DMS79 (cell line): ENCODE data around the gene EEFSEC.

Experiments
- DNase-seq: peaks from one replicate; lab custom pipeline; 2025; lab: John Stamatoyannopoulos, UW

The EEFSEC gene

DNA sequence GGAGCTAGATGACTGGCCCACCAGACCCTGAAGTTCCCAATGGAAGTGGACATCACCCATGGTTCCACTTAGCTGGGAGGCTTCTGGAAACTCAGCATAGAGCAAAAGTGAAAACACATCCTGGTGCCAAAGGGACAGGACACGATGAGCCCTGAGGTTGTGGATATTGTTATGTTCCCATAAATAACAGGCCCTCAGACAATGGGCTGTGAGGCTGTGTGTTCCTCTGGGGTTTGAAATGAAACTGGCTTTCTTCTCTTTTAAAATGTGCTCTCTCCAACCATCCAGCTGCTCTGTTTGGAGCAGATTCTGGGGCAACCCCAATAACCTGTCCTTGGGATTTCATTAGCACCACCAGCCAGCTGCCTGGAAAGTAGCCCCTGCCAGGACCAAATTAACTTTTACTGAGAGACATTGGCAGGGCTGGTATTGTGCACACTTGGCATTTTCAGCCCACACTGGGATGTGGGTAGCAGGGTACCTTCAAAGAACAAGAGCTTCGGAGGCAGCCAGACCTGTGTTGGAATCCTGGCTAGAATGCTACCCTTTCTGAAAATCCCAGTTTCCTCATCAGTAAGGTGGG is 215.9 kb downstream of the EEFSEC start:
- no peak for DNase-seq

DNA sequence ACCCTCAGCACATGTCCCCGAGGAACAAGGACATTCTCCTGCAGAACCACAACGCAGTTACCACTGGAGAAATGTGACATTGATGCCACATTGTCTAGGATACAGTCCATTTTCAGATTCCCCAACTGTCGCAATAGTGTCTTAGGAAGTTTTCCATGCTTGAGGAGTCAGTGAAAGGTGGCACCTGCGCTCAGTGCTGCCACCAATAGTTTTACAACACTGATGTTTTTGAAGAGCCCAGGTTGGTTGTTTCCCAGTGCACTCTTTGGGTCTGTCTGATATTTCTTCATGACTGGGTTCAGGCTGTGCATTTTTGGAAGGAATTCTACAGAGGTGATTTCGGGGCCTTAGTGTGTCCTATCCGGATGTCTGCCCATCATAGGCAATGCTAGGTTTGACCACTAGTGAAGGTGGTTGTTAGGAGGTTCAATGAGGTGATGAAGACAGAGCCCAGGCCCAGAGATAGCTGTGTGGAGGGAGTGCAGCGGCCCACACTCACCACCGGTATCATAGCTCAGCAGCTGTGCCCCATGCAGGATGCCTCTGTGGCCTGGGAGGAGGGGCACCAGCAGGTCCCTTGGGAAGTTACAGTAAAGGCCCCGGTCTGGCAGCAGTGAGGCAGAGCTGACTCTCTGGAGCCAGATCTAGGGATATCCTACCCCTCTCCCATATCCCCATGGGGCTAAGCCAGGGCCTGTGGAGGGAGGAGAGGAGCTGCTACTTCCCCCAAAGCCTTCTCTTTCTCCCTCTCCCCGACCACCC is 216.8 kb downstream of the EEFSEC start:
- DNase-seq, result no peak

DNA sequence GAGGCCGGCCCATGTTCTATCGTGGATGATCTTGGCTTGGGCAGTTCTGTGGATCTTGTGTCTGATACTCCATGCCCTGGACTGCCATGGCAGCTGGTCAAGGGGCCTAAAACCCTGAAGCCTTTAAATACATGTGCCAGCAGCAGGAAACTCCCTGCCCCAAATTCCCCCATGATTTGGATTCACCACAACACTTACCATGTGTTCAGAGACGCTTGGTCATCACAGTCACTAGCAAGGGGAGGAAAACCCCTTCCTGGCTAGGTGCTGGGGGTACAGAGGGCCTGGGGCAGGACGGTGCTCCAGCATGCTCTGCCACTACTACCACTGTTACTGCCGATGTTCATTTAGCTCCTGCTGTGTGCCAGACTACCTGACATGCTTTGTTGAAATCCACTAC is 219.0 kb downstream of the EEFSEC start:
- DNase-seq, result no peak

DNA sequence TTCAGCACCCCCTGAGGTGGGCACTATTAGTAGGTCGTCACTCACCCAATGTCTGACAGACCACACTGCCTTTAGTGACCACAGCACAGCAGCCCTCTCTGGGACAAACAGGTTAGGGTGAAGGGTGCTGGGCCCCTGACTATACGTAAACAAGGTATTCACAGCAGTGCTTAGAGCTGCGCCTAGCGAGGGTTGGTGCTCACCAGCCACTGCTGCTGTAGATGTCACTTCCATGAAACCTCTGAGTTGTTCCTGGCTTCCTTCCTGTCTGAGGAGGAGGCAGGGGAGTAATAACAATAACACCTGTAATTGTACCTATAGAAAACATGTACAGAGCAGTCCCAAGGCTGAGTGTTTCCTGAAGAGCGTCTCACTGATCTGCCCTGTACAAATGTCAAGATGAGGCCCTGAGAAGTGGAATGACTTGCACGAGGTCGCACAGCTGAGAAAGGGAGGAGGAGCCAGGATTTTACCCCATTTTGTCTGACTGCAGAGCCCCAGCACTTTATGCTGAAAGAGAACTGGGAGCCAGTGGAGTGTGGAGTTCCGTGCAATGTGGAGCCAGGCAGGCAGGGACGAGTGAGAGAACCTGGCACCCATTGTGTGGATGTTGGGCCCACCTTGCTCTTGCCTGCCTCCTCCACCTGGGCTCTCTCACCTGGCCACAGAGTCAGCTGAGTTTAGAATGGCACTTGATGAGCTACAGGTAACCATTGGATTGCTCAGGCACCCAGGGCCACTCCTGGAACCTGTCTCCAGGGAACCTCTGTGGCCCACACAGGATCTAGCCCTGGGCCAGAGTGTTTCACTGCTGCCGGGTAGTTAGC is 219.6 kb downstream of the EEFSEC start:
- DNase-seq, result no peak

DNA sequence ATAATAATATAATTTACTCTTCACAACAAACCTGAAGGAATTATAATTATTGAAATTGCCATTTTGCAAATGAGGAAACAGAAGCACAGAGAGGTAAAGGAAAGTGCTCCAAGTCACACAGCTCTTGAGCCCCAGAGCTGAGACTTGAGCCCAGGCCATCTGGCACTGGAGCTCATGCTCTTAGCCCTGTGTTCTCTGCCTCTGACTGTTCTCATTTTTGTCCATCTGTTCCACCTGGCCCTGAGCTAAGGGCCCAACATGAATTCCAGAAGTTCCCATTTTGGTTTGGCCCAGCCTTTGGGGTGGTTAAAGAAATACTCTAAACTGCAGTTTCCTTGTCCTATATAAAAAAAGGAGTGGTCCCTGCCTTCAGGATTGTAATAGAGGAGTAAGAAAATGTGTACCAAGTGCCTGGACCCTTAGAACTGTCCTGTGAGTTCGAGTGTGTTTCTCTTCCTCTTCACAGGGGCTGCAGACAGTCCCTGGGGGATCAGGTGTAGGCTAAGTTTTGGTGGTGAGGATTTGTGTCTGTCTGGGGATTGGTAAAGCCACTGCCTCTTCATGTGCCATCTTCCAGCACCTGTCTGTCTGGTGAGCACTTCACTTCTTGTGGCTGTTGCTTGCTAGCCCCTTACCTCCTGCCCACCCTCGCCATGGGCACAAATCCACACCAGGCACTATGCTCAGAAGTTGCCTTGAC is 221.6 kb downstream of the EEFSEC start:
- no peak for DNase-seq

DNA sequence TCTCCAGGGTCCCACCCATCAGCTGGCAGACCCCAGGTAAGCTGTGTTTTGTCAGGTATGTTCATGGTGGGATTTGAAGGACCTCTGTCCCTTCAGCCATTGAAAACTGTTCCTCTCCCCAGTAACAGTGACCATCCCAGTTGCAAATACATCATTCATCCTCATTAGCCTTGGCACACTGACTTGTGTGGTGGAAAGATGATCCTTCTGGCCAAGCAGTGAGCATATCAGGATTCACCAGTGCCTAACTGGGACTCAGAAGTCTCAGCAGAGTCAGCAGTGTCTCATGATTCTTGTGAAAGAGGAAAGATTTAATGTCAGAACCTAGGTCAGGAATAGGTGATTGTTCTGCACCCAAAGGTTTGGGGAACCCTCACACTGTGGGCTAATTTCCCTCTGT is 223.2 kb downstream of the EEFSEC start:
- no peak for DNase-seq

DNA sequence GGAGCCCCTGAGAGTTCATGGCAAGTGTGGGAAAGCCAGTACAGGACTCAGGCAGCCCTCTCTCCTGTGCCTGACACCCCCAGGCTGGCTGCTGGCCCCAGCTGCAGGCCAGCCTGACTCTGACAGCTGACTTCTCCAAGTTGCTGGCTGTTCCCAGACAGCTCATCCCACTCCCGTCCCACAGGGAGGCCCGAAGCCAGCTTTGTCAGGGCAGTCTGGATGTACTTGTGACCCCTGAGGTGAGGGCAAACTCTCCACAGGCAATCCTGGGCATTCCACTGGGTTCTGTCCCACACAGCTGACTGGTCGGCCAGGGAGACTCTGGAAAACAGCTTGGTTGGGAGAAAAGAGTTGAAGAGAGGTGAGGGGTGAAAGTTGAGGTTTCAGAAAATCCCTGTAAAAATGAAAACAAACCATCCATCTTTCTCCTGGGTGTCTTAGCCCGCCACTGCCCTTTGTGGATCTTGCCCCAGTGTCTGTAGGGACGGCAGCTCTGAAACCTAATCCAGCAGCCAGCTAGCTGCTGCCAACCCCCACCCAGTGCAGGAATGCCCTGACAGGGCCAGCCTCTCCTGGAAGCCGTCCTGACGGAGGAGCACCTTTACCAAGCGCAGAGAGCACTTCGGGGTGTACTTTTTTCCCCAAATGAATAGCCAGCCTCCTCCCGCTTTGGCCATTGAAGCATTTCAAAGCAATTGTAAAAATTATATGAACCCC is 225.5 kb downstream of the EEFSEC start:
- DNase-seq, result no peak

DNA sequence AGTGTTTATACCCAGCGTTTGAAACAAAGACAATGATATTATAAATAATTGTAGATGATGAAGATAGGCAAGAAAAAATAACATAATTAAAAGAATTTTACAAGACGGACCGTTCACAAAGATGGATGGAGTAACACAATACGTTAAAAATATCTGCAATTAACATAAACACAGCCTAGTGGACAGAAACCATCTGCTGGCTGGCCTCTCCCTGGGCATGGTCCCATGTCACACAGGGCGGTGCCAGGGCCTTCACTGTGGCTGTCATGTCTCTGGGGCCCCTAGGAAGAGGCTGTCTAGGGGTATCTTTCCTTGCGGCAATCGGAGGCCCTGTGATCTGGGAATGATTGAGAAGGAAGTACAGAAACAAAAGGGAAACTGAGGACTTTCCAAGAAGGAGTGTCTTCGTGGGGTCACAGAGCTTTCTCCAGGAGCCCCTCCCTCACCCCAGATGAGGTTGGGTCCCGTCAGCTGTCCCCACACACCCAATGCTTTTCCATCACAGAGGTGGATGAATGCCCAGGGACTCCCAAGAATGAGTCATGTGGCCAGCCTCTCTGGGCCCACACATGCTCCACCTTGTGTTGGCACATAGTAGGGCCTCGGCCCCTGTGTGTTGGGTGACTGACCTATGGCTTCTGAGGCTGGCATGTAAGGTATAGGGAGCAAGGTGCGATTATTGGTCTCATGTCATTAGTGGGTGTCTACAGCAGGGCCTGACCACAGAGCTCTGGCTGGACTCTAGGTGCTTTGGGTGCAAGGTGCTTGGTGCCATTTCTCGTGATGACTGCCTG is 226.3 kb downstream of the EEFSEC start:
- DNase-seq, result no peak

DNA sequence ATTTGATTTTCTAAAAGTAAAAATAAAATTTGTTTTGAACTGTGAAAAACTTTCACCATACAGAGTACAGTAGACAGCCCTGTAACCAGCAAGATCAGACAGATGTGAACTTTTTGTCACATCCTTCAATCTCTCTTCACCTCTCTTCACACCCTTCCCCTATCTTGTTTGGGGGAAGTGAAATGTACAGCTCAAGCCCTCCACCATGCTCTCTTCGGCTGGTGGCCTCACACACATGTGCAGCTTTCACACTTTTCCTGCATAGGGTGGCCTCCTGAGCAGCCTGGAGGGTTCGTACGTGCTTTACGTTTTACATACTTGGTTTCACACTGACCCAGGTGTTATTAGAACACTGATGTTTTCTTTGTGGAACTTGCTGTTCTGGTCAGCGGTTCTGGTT is 227.0 kb downstream of the EEFSEC start:
- no peak for DNase-seq

DNA sequence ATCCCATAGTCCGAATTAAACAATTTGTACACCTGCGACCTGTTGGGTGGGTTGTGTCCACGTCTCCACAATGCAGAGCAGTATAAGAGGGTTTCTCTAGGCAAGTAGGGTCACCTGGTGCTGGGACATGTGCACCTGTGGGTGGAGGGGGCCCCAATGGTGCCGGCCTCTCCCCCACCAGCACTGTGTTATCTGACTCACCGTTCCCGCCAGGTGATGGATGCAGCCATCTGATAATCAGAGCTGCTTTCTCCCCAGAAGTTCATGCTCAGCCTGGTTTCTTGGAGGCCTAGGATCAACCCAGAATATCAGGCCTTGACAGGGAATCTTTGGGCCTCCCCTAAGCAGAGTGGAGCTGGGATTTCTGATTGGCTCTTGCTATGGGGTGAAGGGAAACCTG is 227.4 kb downstream of the EEFSEC start:
- no peak for DNase-seq

DNA sequence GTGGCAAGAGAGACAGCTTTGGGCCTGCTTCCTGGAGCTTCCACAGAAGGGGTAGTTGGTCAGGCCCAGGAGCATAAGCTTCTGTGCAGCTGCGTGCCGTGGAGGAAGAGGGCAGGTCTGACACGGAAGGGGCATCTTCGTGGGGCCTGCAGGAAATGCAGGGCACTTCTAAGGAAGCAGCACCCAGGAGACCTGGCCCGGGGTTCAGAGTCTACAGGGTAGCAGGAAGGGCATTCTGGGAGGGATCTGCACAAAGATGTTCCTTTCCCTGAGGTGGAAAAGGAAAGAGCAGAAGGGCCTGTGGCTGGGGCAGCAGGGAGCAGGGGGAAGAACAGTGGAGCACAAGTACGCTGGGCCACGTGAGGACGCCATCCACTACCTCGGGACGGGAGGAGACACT is 228.3 kb downstream of the EEFSEC start:
- DNase-seq, result no peak

DNA sequence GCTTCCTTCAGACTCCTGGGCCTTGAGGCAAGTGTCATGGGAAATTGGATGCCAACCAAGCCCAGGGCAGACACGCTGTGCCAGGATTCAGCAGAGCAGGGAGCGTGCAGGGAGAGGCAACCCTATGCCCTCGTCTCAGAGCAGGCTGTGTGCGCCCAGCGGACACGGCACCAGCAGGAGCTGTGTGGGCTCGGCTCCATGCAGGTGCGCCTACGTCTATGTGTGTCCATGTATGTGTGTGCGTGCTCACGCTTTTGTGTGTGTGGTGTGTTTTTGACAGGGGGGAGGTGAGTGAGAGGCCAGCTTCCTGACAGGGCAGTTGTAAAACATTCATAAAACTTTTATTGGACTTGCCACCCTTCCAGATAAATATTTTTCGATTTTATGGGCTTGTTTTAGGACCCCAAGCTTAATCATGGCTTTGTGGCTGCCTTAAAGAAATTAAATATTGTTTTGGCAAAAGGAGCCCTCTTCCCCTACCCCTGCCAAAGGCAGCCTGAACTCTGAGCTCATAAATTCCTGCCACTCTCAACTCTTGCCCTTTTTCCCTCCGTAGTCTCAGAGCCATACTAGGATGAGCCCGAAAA is 229.0 kb downstream of the EEFSEC start:
- peak; percentile 8 for DNase-seq

DNA sequence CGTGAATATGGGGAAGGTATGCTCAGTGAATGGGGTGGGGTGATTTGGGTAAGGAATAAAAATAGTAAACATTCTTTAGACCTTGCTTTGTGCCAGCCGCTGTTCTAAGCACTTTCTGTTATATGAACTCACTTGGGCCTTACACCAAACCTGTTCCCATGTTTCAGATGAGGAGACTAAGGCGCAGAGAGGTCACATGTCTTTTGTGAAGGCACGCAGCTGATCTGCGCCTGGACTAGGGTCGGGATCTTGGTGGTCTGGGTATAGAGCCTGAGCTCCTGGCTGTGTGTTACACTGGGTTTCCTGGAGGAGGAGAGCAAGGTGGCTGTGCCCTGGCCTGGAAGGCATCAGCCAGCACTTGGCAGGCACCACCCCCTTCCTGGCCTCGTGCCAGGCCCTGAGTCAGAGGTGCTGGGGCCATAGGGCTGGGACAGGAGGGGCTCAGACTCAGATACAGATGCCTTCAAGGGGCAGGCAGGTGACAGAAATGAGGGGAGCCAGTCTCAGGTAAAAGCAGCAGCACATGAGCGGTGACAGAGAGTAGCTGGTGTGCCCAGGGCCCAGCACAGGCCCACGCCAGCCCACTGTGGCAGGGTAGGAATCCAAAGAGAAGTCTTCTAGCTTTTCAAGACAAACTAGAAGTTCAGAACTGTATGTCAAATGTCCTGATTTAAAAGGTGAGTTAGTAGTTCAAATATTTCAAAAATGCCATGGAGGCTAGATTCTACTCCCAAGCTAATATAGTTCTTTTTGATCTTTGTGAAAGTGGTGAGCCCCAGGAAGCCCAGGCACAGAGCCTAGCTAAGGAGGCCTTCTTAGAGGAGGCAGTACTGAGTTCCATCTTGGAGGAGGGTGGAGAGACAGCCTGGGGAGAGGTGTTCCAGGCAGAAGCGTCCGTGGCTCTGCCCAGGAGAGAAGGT is 230.3 kb downstream of the EEFSEC start:
- DNase-seq, result peak; percentile 49

DNA sequence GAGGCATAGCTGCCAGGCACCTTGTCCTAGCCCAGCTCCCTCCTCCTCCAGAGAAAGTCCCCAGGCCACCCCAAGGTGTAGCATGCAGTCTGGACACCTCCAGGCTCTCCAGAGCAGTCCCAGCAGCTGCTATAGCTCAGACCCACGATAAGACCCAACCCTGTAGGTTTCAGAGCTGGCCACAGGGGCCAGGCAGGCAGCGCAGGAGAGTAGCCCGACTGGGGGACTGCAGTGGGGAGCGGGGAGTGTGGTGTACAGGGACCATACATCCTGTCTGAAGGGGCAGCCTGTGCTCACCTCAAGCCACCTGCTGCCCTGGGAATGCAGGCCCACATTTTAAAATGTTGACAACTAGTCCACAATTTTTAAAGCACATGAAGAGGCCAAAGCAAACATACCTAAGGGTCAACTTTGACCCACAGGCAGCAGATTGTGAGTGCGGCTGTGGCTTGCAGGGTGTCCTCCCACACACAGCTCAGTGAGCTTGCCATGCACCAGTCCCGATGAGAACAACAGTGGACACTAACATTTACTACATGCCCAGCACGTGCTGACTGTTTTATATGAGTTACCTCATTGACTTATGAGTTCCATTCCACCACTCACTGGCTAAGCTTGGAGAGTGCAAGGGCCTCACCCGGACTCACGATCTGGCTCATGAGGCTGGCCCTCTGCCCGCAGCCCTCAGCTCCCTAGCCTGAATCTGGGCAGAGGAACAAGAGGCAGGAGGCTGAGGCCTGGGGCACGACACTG is 232.0 kb downstream of the EEFSEC start:
- no peak for DNase-seq

DNA sequence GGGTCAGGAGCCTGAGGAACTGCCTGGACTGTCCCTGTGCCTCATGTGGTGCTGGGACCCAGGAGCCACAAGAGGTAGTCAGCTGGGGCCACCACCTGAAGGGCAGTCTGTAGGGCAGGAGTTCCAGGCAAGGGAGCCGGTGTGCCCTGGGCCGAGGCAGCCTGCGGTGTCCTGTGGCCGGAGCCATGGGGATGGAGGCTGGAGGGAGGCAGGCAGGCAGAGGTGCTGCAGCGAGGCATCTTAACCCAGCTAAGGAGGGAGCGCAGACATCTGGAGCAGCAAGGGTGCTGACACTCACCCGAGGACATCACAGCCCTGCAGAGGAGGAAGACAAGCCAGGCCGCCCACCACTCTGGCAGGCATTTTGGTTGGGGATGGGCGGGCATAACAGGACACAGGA is 235.7 kb downstream of the EEFSEC start:
- DNase-seq, result no peak

DNA sequence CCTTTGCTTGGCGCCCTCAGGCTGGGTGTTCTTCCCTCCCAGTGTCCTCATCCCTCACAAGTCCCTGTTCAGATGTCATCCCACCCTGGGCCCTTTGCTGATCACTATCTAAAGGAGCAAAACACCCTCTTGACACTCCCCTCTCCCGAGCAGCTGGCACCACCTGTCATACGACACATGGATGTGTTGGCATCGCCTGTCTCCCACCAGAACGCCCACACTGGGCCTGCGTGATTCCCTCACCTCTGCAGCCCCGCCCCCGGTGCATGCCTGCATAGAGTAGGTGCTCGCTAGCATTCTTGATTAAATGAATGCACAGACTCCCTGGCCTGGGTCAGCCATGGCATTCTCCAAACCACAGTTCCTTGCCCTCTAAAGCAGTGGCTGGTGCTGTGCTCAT is 237.6 kb downstream of the EEFSEC start:
- DNase-seq, result no peak

DNA sequence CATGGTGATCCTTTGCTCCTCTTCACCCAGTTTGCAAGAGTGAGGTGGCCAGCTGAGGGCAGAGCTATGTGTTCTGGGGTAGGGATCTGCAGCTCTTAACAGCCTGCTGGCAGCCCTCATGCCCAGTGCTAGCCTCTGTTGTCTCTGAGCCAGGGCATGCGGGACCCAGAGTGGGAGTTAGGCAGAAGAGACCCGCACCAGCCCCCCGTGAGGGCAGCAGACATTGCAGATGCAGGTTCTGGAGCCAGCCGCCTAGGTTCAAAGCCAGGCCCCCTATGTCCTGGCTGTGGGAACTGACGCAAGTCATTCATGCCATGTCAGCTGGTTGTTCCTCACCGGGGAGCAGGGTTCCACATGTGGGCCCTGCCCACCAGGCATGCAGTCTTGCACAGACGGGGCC is 238.7 kb downstream of the EEFSEC start:
- DNase-seq, result no peak

DNA sequence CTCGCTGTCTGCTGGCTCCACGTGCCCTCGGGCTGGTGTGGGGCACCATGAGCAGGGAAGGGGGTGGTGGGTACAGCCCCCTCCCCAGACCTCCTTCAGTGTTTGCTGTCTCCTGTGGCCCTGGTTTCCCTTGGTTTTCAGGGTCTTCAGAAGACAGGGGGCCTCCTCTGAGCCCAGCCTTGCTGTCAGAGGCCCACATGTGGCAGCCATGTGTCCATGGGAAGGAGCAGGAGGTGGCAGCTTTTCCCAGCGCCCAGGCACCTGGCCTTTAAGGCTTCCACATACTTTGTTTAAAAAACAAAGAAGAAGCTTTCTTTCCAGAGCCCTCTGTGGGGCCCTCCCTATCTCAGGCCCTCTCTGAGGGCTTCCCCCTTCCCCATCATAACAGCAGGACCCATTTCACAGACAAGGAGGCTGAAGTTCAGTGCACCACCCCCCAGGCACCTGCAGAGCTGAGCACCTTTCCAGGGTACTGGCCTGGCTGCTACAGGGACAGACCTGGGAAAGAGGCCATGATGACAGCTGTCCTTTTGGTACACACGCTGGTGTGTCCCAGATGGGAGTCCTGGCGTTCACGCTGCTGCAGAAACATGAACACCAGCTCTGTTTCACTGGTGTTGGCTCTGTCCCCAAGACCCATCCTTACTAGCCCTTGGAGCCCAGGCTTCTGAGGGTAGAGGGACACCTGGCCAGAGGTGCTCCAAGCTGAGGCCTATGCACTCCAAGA is 239.7 kb downstream of the EEFSEC start:
- no peak for DNase-seq
